HepG2 (cell line): ENCODE data around the gene APOM. TPM values are rescaled to one million over a fixed set of nuclear protein-coding genes. Genes with fewer than 3 reads are reported as not detected.

Experiments used
- ATAC-seq: fragments of 200-7000 bp; cut with Tn5 transposase; 3 replicates; pipeline ENCODE4 v1.9.1; 2020; ENCODE audit warnings: mild to moderate bottlenecking, moderate library complexity
- BruUV-seq: library from RNA; stranded (reverse); fragments of 400-500 nt; replicated peaks from 2 replicates; lab custom pipeline; 2021; lab: Mats Ljungman, UMichigan
- CTCF ChIA-PET: fragments of 300-600 bp; formaldehyde crosslinking; extraction: SDS; loops from one replicate; lab custom pipeline; 2021; ENCODE audit warnings: low total read pairs, inconsistent platforms, low intra/inter-chr PET ratio; lab: Yijun Ruan, JAX
- POLR2A ChIA-PET: fragments of 350-600 bp; sonication (Branson Sonifier 250); formaldehyde crosslinking; loops from one replicate; lab custom pipeline; 2020; ENCODE audit warnings: antibody characterized with exemption, inconsistent platforms; lab: Yijun Ruan, JAX
- DNase-seq: peaks from one replicate; pipeline ENCODE4 v3.0.0-alpha.2; 2015; ENCODE audit warnings: low spot score
- FAIRE-seq: peaks from 3 replicates; lab custom pipeline; 2011; peaks lifted over from hg19 to GRCh38; lab: Jason Lieb, UNC
- H2AFZ ChIP-seq: one replicate; pipeline ENCODE4 v1.6.1; 2011; ENCODE audit warnings: low read length, inconsistent platforms
- H3K27ac ChIP-seq: fragments of 300-600 bp; 3 replicates; pipeline ENCODE4 v1.8.0; 2011; ENCODE audit warnings: mixed run types, mild to moderate bottlenecking, mixed read lengths, low read length, inconsistent platforms; ENCODE audit not compliant: insufficient read depth; ENCODE audit errors: extremely low read length
- H3K27me3 ChIP-seq, 2 experiments: fragments of 200-600 bp in 1 of 2; 2 replicates in 1 of 2; 3 replicates in 1 of 2; pipeline versions ENCODE4 v1.6.0 to v1.8.0; 2011; ENCODE audit warnings: low read length in 2 of 2, mild to moderate bottlenecking in 2 of 2, moderate library complexity in 2 of 2, inconsistent platforms in 1 of 2; ENCODE audit not compliant: insufficient read depth in 2 of 2, control insufficient read depth in 1 of 2
- H3K36me3 ChIP-seq, 2 experiments: fragments of 200-600 bp in 1 of 2; replicated peaks in 1 of 2; 2 replicates in 1 of 2; 3 replicates in 1 of 2; pipeline versions ENCODE4 v1.5.1 to v1.8.0; 2011; ENCODE audit warnings: low read length in 2 of 2, inconsistent platforms in 1 of 2; ENCODE audit not compliant: insufficient read depth in 2 of 2, control insufficient read depth in 1 of 2
- H3K4me1 ChIP-seq: 2 replicates; pipeline ENCODE4 v1.5.1; 2012; ENCODE audit warnings: low read length, inconsistent platforms; ENCODE audit not compliant: insufficient read depth
- H3K4me2 ChIP-seq: 2 replicates; pipeline ENCODE4 v1.6.0; 2011; ENCODE audit warnings: low read depth, low read length, inconsistent platforms
- H3K4me3 ChIP-seq, 3 experiments: fragments of 200-600 bp in 1 of 3; sonication (generic), shearing (Covaris generic) in 1 of 3; replicated peaks in 1 of 3; 2 replicates each; pipeline ENCODE4 v1.5.1; 2011 to 2016; ENCODE audit warnings: low read length in 3 of 3, inconsistent platforms in 2 of 3, low read depth in 2 of 3, mild to moderate bottlenecking in 2 of 3, control low read depth in 1 of 3, mixed read lengths in 1 of 3; ENCODE audit not compliant: insufficient read depth in 1 of 3
- H3K79me2 ChIP-seq: one replicate; pipeline ENCODE4 v1.6.1; 2011; ENCODE audit warnings: low read length, inconsistent platforms; ENCODE audit not compliant: insufficient read depth
- H3K9ac ChIP-seq: 2 replicates; pipeline ENCODE4 v1.6.0; 2011; ENCODE audit warnings: mild to moderate bottlenecking, low read depth, low read length, inconsistent platforms; ENCODE audit not compliant: insufficient read depth
- H3K9me3 ChIP-seq: 2 replicates; pipeline ENCODE4 v1.5.1; 2012; ENCODE audit warnings: mild to moderate bottlenecking, low read length
- H4K20me1 ChIP-seq: 2 replicates; pipeline ENCODE4 v1.6.0; 2011; ENCODE audit warnings: inconsistent platforms, mild to moderate bottlenecking, low read length, moderate library complexity; ENCODE audit not compliant: insufficient read depth
- ARNTL ChIP-seq: sonication (generic); formaldehyde crosslinking; IDR thresholded peaks from 2 replicates; pipeline ENCODE4 v1.4.0; 2020; ENCODE audit warnings: mild to moderate bottlenecking, missing genetic modification reagents
- LCORL ChIP-seq, 2 experiments: fragments of 450-650 bp in 1 of 2; sonication (generic) in 1 of 2; formaldehyde crosslinking in 1 of 2; IDR thresholded peaks; 2 replicates each; pipeline versions ENCODE4 v1.5.0 to v1.6.1; 2017 to 2020; ENCODE audit warnings: antibody characterized with exemption in 1 of 2, missing genetic modification reagents in 1 of 2
- NCOA1 ChIP-seq: sonication (generic); formaldehyde crosslinking; IDR thresholded peaks from 2 replicates; pipeline ENCODE4 v1.9.0; 2021; ENCODE audit warnings: missing genetic modification reagents
- PBX2 ChIP-seq: IDR thresholded peaks from 2 replicates; pipeline ENCODE4 v1.6.1; 2016; ENCODE audit warnings: control low read depth
- PTBP1 ChIP-seq: fragments of 200-400 bp; formaldehyde crosslinking; IDR thresholded peaks from 2 replicates; pipeline ENCODE4 v1.6.1; 2018; ENCODE audit warnings: low read length, low read depth; ENCODE audit not compliant: poor library complexity, severe bottlenecking
- SKIL ChIP-seq: sonication (generic); formaldehyde crosslinking; IDR thresholded peaks from 2 replicates; pipeline ENCODE4 v1.8.0; 2022; ENCODE audit warnings: missing genetic modification reagents, mild to moderate bottlenecking, moderate library complexity, borderline replicate concordance
- SMC3 ChIP-seq: IDR thresholded peaks from 2 replicates; pipeline ENCODE4 v1.6.1; 2011; ENCODE audit warnings: low read length, improper control_type of control experiment
- SYNCRIP ChIP-seq: fragments of 200-400 bp; formaldehyde crosslinking; IDR thresholded peaks from 2 replicates; pipeline ENCODE4 v1.6.1; 2018; ENCODE audit warnings: mild to moderate bottlenecking, low read depth, low read length; ENCODE audit not compliant: insufficient read depth
- TOE1 ChIP-seq: sonication (generic); formaldehyde crosslinking; IDR thresholded peaks from 2 replicates; pipeline ENCODE4 v1.4.0; 2020; ENCODE audit warnings: mild to moderate bottlenecking, missing genetic modification reagents
- UBTF ChIP-seq: sonication (generic); formaldehyde crosslinking; IDR thresholded peaks from 2 replicates; pipeline ENCODE4 v1.4.0; 2020; ENCODE audit warnings: mild to moderate bottlenecking, missing genetic modification reagents
- ZC3H4 ChIP-seq: sonication (generic); formaldehyde crosslinking; IDR thresholded peaks from 2 replicates; pipeline ENCODE4 v1.4.0; 2020; ENCODE audit warnings: missing genetic modification reagents, borderline replicate concordance
- ZNF143 ChIP-seq: sonication (generic); formaldehyde crosslinking; IDR thresholded peaks from 2 replicates; pipeline ENCODE4 v1.4.0; 2020; ENCODE audit warnings: missing genetic modification reagents
- ZNF34 ChIP-seq: sonication (generic); formaldehyde crosslinking; IDR thresholded peaks from 2 replicates; pipeline ENCODE4 v1.4.0; 2020; ENCODE audit warnings: mild to moderate bottlenecking, missing genetic modification reagents, borderline replicate concordance
- ZNF691 ChIP-seq: sonication (generic); formaldehyde crosslinking; IDR thresholded peaks from 2 replicates; pipeline ENCODE4 v1.4.0; 2020; ENCODE audit warnings: missing genetic modification reagents, low read depth, mild to moderate bottlenecking, borderline replicate concordance
- ZNF768 ChIP-seq: sonication (generic); formaldehyde crosslinking; IDR thresholded peaks from 2 replicates; pipeline ENCODE4 v1.4.0; 2020; ENCODE audit warnings: missing genetic modification reagents
- ZSCAN25 ChIP-seq: sonication (generic); formaldehyde crosslinking; IDR thresholded peaks from 2 replicates; pipeline ENCODE4 v1.8.0; 2022; ENCODE audit warnings: mild to moderate bottlenecking, missing genetic modification reagents
- WGBS: methylation state at CpG from one replicate; pipeline ENCODE4 v1.1.6; 2017; ENCODE audit warnings: low lambda C conversion rate; 5-methylcytosine and 5-hydroxymethylcytosine counted together
- in situ Hi-C: cut with HindIII; loops from 2 replicates; pipeline ENCODE4 v1.10.0; 2017; ENCODE audit warnings: low pct_unique_long_range_greater_than_20kb; ENCODE audit not compliant: extremely low pct_ligation_motif_present
- intact Hi-C: fragments of 100-400 bp; cut with micrococcal nuclease; formaldehyde crosslinking; loops from one replicate; pipeline ENCODE4 v1.10.0; 2022; ENCODE audit not compliant: unreplicated experiment
- polyA plus RNA-seq, 8 experiments: library from polyadenylated mRNA; depleted of rRNA in 3 of 8; stranded (reverse) in 7 of 8; unstranded in 1 of 8; fragments of >200 nt; fragmentation: Illumina TruSeq in 4 of 8; extraction: Trizol in 4 of 8; gene quantifications; 2 replicates each; pipeline versions ENCODE4 v1.2.1 to v1.2.3, GENCODE V29; 2011 to 2016; ENCODE audit warnings: low read depth in 4 of 8, missing spikeins in 1 of 8, mixed read lengths in 1 of 8; ENCODE audit not compliant: insufficient read depth in 1 of 8
- total RNA-seq, 5 experiments: library from RNA; depleted of rRNA; stranded (reverse); fragments of >200 nt; fragmentation: Illumina TruSeq; extraction: Trizol; gene quantifications; 2 replicates each; pipeline ENCODE4 v1.2.3, GENCODE V29; 2016; ENCODE audit warnings: low read depth in 1 of 5

APOM gene
- total and polyA plus RNA-seq, 2 of the 13 experiments (the other 11 are each of a cell fraction or from before 2014, with no cell fraction given): 98.2 to 1,140 TPM

- CTCF ChIA-PET: no interaction called here
- 11% methylated on average over 15 of the region's 29 CpGs for WGBS
- no peak; the same call in 1 of the 2 replicates for TF ChIP-seq NCOA1 (CRISPR knock-in tag)
- no peak for TF ChIP-seq ARNTL
- no peak for TF ChIP-seq SKIL
- no peak; the same call in 1 of the 2 replicates for TF ChIP-seq ZC3H4 (CRISPR knock-in tag)
- TF ChIP-seq ZNF691 (CRISPR knock-in tag): no peak
- TF ChIP-seq PBX2 (CRISPR knock-in tag): peak; percentile 77
- no peak for TF ChIP-seq TOE1
- peak; percentile 25 for TF ChIP-seq PTBP1
- TF ChIP-seq ZNF143 (CRISPR knock-in tag): peak; percentile 44; the same call in 1 of the 2 replicates
- TF ChIP-seq ZSCAN25 (CRISPR knock-in tag): no peak
- TF ChIP-seq SYNCRIP: no peak
- no peak for TF ChIP-seq LCORL (IDR thresholded peaks at IDR 0.05)
- peak; percentile 75; the same call in 1 of the 2 replicates for TF ChIP-seq LCORL (CRISPR knock-in tag; IDR thresholded peaks at IDR 0.05)
- TF ChIP-seq ZNF768: 0 out of 2 replicates have a peak, but pooled peaks have one; percentile 14
- no peak for TF ChIP-seq ZNF34 (CRISPR knock-in tag)
- TF ChIP-seq SMC3: peak; percentile 6; the same call in 1 of the 2 replicates
- no peak for TF ChIP-seq UBTF (CRISPR knock-in tag)
Measured at GRCh38 chr6:31651602-31652191, 4.0 kb upstream of the APOM start.

More at GRCh38 chr6:31651602-31652191, 4.0 kb upstream of the APOM start:
- no peak overlapping the region for H2AFZ ChIP-seq
- H3K36me3 ChIP-seq: peaks cover 18 to 40% of the 10 kb centered on the region in 2 experiments
- in situ Hi-C loops (no loop called here), intact Hi-C loops (loop anchor here (1.0 to 10.0 kb wide), 3 partner anchors 9 to 107 kb away; partner anchors contain the start of genes ATP6V1G2, C6orf47, DDX39B and NFKBIL1)
- no peaks in the 10 kb centered on the region for H3K9me3 ChIP-seq
- peak; percentile 89 for DNase-seq
- peak overlapping the region; percentile 73 to 88 (median 77) for H3K4me3 ChIP-seq
- peak; percentile 49 for ATAC-seq
- H3K4me1 ChIP-seq: peaks cover 56% of the 10 kb centered on the region
- peak overlapping the region; percentile 100 for H3K4me2 ChIP-seq
- H4K20me1 ChIP-seq: no peaks in the 10 kb centered on the region
- peak overlapping the region; percentile 96 for H3K27ac ChIP-seq
- peak; percentile 15 for FAIRE-seq
- no peaks in the 10 kb centered on the region; a peak in 2 of 5 replicates for H3K27me3 ChIP-seq
- peak overlapping the region; percentile 91 for H3K9ac ChIP-seq
- BruUV-seq: TSS peak; percentile 61
- H3K79me2 ChIP-seq: peaks cover 54% of the 10 kb centered on the region
- POLR2A ChIA-PET: interaction anchor here (0.6 to 8.0 kb wide), 34 partner anchors 8 to 1320 kb away, joined by 3 to 438 read pairs (median 6); partner anchors contain the start of genes ABHD16A, AIF1, ATP6V1G2 and C6orf47
